Liver (tissue), 3 donors: Measurements from ENCODE around the gene LILRA5.
"Not testable (repeated sequence)": the region's sequence is repeated elsewhere in the genome, so short reads cannot be mapped to it uniquely, and the experiment has no call there.

Experiments
- CTCF ChIP-seq: fragments of 150-350 bp; IDR thresholded peaks from 2 replicates; pipeline ENCODE4 v1.5.1; 2017; ENCODE audit warnings: improper control_type of control experiment, low read depth, low read length; ENCODE audit not compliant: missing input control
- FOXA1 ChIP-seq: IDR thresholded peaks from 2 replicates; pipeline ENCODE4 v1.6.1; 2016; ENCODE audit warnings: antibody characterized with exemption
- RXRA ChIP-seq, 2 donors: IDR thresholded peaks; 2 replicates each; pipeline ENCODE4 v1.6.1; 2017 to 2018; ENCODE audit warnings: antibody characterized with exemption in 2 of 2, mild to moderate bottlenecking in 1 of 2
- donor health status: healthy.
- donor health status: healthy.

- not testable (repeated sequence) for TF ChIP-seq RXRA (IDR thresholded peaks at IDR 0.05); CTCF; FOXA1
Measured at GRCh38 chr19:54359149-54359820, 46.3 kb upstream of the LILRA5 start.
